Neural cell (in vitro differentiated cells): ENCODE measurements around the gene ZDHHC7. TPM values are rescaled to one million over a fixed set of nuclear protein-coding genes. Genes with fewer than 3 reads are reported as not detected.

Experiments
- H2AFZ ChIP-seq: fragments of 200-600, 300-800 bp; sonication (generic), shearing (Covaris generic); 2 replicates; pipeline ENCODE4 v1.6.0; 2014; ENCODE audit warnings: low read depth, mild to moderate bottlenecking, antibody characterized with exemption, low read length, moderate library complexity
- H3F3A ChIP-seq: fragments of 200-600 bp; shearing (Covaris generic); 2 replicates; pipeline ENCODE4 v1.6.1; 2016; ENCODE audit warnings: mild to moderate bottlenecking, moderate library complexity, mixed read lengths, antibody characterized with exemption, low read length; ENCODE audit not compliant: insufficient read depth, poor library complexity, severe bottlenecking
- H3K27ac ChIP-seq: fragments of 200-600, 300-800 bp; sonication (generic), shearing (Covaris generic); 2 replicates; pipeline ENCODE4 v1.5.1; 2014; ENCODE audit warnings: mild to moderate bottlenecking, low read length, moderate library complexity
- H3K27me3 ChIP-seq: fragments of 300-800, 200-600 bp; sonication (generic), shearing (Covaris generic); 2 replicates; pipeline ENCODE4 v1.6.0; 2014; ENCODE audit warnings: mild to moderate bottlenecking, low read depth, low read length, moderate library complexity; ENCODE audit not compliant: insufficient read depth
- H3K36me3 ChIP-seq: fragments of 300-800, 200-600 bp; sonication (generic), shearing (Covaris generic); 2 replicates; pipeline ENCODE4 v1.5.1; 2014; ENCODE audit warnings: mild to moderate bottlenecking, antibody characterized with exemption, low read length, moderate library complexity; ENCODE audit not compliant: insufficient read depth
- H3K4me2 ChIP-seq: fragments of 300-800, 200-600 bp; sonication (generic), shearing (Covaris generic); 2 replicates; pipeline ENCODE4 v1.6.0; 2014; ENCODE audit warnings: mild to moderate bottlenecking, low read length
- H3K4me3 ChIP-seq: fragments of 300-800, 200-600 bp; sonication (generic), shearing (Covaris generic); 2 replicates; pipeline ENCODE4 v1.5.1; 2014; ENCODE audit warnings: mild to moderate bottlenecking, low read length, moderate library complexity
- H3K79me2 ChIP-seq: fragments of 200-600 bp; shearing (Covaris generic); replicated peaks from 2 replicates; pipeline ENCODE4 v1.6.0; 2014; ENCODE audit warnings: mild to moderate bottlenecking, low read length, moderate library complexity; ENCODE audit not compliant: insufficient read depth
- H3K9ac ChIP-seq: fragments of 300-800, 200-600 bp; sonication (generic), shearing (Covaris generic); 2 replicates; pipeline ENCODE4 v1.6.1; 2016; ENCODE audit warnings: mild to moderate bottlenecking, low read length, mixed read lengths
- H3K9me2 ChIP-seq: fragments of 200-600 bp; shearing (Covaris generic); 2 replicates; pipeline ENCODE4 v1.6.1; 2016; ENCODE audit warnings: mild to moderate bottlenecking, low read length, mixed read lengths; ENCODE audit not compliant: insufficient read depth
- H3K9me3 ChIP-seq: fragments of 200-600, 300-800 bp; sonication (generic), shearing (Covaris generic); 2 replicates; pipeline ENCODE4 v1.6.1; 2016; ENCODE audit warnings: mild to moderate bottlenecking, mixed run types, low read length, moderate library complexity, mixed read lengths
- H4K20me1 ChIP-seq: fragments of 200-600 bp; shearing (Covaris generic); 2 replicates; pipeline ENCODE4 v1.6.1; 2016; ENCODE audit warnings: mild to moderate bottlenecking, mixed run types; ENCODE audit not compliant: insufficient read depth
- CTCF ChIP-seq: fragments of 450-650 bp; IDR thresholded peaks from 2 replicates; pipeline ENCODE4 v1.5.1; 2014; ENCODE audit warnings: antibody characterized with exemption, mild to moderate bottlenecking, moderate library complexity; ENCODE audit not compliant: poor library complexity, severe bottlenecking
- EP300 ChIP-seq: fragments of 450-650 bp; conservative IDR thresholded peaks from 2 replicates; pipeline ENCODE4 v1.6.1; 2014; ENCODE audit warnings: antibody characterized with exemption, mild to moderate bottlenecking, moderate library complexity; ENCODE audit not compliant: poor library complexity, severe bottlenecking
- EZH2 ChIP-seq: fragments of 200-600, 300-800 bp; shearing (Covaris generic), sonication (generic); IDR thresholded peaks from 2 replicates; pipeline ENCODE4 v1.6.1; 2014; ENCODE audit warnings: antibody characterized with exemption, low read length, borderline replicate concordance, mild to moderate bottlenecking; ENCODE audit not compliant: insufficient read depth, poor library complexity, severe bottlenecking
- MXI1 ChIP-seq: fragments of 450-650 bp; conservative IDR thresholded peaks from 2 replicates; pipeline ENCODE4 v1.6.1; 2014; ENCODE audit warnings: antibody characterized with exemption, mild to moderate bottlenecking; ENCODE audit not compliant: poor library complexity, severe bottlenecking
- POLR2AphosphoS5 ChIP-seq: IDR thresholded peaks from 2 replicates; pipeline ENCODE4 v1.6.1; 2012
- RAD21 ChIP-seq: fragments of 450-650 bp; conservative IDR thresholded peaks from 2 replicates; pipeline ENCODE4 v1.6.1; 2014; ENCODE audit warnings: antibody characterized with exemption, mild to moderate bottlenecking, moderate library complexity
- REST ChIP-seq: IDR thresholded peaks from 2 replicates; pipeline ENCODE4 v1.6.1; 2012; ENCODE audit warnings: borderline replicate concordance
- SMC3 ChIP-seq: fragments of 450-650 bp; conservative IDR thresholded peaks from 2 replicates; pipeline ENCODE4 v1.6.1; 2014; ENCODE audit warnings: antibody characterized with exemption, mild to moderate bottlenecking, moderate library complexity; ENCODE audit not compliant: poor library complexity
- TAF1 ChIP-seq: IDR thresholded peaks from 2 replicates; pipeline ENCODE4 v1.6.1; 2012; ENCODE audit warnings: low read depth
- polyA plus RNA-seq: library from polyadenylated mRNA; depleted of rRNA; stranded (reverse); fragments of >200 nt; gene quantifications from 2 replicates; pipeline ENCODE4 v1.2.3, GENCODE V29; 2014

ZDHHC7 gene
- polyA plus RNA-seq, 1 donor from 2014 or later: 33.8 TPM

- Histone ChIP-seq H4K20me1 (no peaks in the 10 kb centered on the region), H3K4me2 (no peak overlapping the region), H3K36me3 (no peaks in the 10 kb centered on the region), H3F3A (no peaks in the 10 kb centered on the region), H3K9ac (no peak overlapping the region), H3K79me2 (no peaks in the 10 kb centered on the region), H3K27ac (no peak overlapping the region), H3K4me3 (no peak overlapping the region), H3K9me3 (no peaks in the 10 kb centered on the region), H3K27me3 (no peaks in the 10 kb centered on the region), H2AFZ (no peak overlapping the region), H3K9me2 (no peaks in the 10 kb centered on the region)
- TF ChIP-seq MXI1 (no peak), EZH2 (no peak), TAF1 (no peak), SMC3 (no peak), CTCF (no peak), REST (no peak), POLR2AphosphoS5 (no peak), EP300 (no peak), RAD21 (no peak)
These were observed 43.5 kb downstream of the ZDHHC7 start for GRCh38 chr16:84967828-84968227.

- Histone ChIP-seq H3K79me2 (no peaks in the 10 kb centered on the region), H2AFZ (no peak overlapping the region), H3F3A (no peaks in the 10 kb centered on the region), H3K27me3 (no peaks in the 10 kb centered on the region), H3K9me3 (no peaks in the 10 kb centered on the region), H3K9ac (no peak overlapping the region), H4K20me1 (no peaks in the 10 kb centered on the region), H3K36me3 (no peaks in the 10 kb centered on the region), H3K4me3 (no peak overlapping the region), H3K9me2 (no peaks in the 10 kb centered on the region), H3K4me2 (no peak overlapping the region), H3K27ac (no peak overlapping the region)
- TF ChIP-seq EZH2 (no peak), CTCF (no peak), EP300 (no peak), MXI1 (no peak), POLR2AphosphoS5 (no peak), SMC3 (no peak), RAD21 (no peak), REST (no peak), TAF1 (no peak)
These were observed 45.6 kb downstream of the ZDHHC7 start for GRCh38 chr16:84965428-84966415.
